GM13977 (cell line): ENCODE measurements around the gene KRT40.

Experiments used
- DNase-seq: peaks from one replicate; pipeline ENCODE4 v3.0.0; 2012; ENCODE audit warnings: low spot score
- in situ Hi-C: fragments of 300-500 bp; cut with MboI; formaldehyde crosslinking; loops from one replicate; pipeline ENCODE4 v1.12.0; 2022; ENCODE audit warnings: low sequenced_read_pairs, low pct_unique_long_range_greater_than_20kb, mixed read lengths, inconsistent platforms; ENCODE audit not compliant: unreplicated experiment
- TF ChIP-seq, protein P1 (sequence below): IDR thresholded peaks from 2 replicates; pipeline ENCODE4 v1.5.1; 2012; ENCODE audit warnings: mild to moderate bottlenecking, control low read depth; ENCODE audit not compliant: insufficient read depth; ENCODE audit errors: extremely low read depth, missing control alignments

Gene KRT40

DNA sequence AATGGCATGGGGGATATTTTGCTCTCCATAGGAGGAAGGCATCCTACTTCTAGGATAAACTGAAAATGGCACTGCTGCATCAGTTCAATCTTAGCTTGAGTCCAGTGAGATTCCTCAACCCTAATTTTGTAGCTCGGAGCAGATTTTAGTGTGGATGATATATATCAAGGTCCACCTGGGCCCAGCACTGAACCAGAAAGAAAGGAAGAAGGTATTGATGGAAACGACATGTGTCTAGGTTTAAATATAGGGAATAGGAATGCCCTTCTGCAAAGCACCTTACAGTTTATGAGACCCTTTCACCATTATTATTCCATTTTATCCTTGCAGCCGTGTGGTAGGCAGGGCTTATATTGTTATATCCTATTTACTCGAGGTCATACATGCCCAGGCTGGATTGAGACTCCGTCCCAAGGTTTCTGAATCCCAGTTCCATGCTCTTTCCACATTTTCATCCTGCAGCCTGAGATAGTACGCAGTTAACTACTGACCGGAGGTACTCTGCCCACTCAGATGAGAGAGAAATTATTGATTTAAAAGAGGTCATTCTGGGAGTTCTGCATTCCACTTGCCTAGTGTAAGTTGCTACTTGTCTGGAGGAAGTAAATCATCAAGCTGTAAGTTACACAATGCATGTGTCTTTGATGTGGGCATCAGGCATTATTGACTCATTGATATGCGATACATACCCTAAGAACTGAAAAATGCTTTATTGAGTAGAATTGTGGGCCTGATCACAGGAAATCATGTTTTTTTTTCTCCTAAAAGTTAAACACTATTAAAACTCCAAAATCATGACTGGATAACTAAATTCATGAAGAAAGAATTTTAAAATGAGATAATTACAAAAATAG, 27.5 kb downstream of the KRT40 start:
- no peak for DNase-seq
- in situ Hi-C loops = no loop called here
- TF ChIP-seq, protein P1, sequence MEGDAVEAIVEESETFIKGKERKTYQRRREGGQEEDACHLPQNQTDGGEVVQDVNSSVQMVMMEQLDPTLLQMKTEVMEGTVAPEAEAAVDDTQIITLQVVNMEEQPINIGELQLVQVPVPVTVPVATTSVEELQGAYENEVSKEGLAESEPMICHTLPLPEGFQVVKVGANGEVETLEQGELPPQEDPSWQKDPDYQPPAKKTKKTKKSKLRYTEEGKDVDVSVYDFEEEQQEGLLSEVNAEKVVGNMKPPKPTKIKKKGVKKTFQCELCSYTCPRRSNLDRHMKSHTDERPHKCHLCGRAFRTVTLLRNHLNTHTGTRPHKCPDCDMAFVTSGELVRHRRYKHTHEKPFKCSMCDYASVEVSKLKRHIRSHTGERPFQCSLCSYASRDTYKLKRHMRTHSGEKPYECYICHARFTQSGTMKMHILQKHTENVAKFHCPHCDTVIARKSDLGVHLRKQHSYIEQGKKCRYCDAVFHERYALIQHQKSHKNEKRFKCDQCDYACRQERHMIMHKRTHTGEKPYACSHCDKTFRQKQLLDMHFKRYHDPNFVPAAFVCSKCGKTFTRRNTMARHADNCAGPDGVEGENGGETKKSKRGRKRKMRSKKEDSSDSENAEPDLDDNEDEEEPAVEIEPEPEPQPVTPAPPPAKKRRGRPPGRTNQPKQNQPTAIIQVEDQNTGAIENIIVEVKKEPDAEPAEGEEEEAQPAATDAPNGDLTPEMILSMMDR = no peak

DNA sequence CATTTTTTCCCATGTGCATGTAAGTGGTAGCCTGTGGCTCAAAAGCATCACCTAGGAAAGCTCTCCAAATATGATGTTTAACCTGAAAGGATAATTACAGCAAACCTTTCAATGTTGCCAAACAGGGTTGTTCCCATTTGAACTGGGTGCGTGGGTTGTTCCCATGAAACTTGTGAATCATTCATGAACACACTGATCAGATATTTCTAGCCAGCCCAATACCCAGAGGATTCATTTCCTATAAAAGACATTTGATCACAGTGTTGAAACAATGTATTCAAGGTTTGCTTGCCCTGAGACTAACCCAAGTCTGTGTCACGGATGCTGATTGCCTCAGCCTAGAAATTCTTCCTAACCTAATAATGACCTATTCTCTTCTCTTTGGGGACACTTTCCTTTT, 30.2 kb downstream of the KRT40 start:
- DNase-seq = no peak
- TF ChIP-seq, protein P1 = no peak
- in situ Hi-C loops = no loop called here

DNA sequence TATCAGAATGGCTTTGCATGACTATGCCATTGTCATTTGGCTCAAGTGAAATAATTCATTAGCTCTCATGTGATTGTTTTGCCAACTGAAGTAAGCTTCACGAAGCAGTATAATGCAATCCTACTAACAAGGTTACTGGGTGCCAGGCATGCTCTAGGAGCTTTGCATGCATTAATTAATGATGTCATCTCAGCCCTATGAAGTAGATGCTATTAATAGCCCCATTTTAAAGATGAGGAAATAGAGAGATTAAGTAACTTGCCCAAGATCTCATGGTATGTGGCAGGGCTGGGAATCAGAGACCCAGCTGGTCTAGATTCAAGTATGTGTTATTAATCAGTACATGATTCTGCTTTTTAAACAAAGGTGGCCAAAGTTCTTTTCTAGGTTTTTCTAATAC, 31.5 kb downstream of the KRT40 start:
- no peak for DNase-seq
- in situ Hi-C loops = no loop called here
- TF ChIP-seq, protein P1 = no peak

DNA sequence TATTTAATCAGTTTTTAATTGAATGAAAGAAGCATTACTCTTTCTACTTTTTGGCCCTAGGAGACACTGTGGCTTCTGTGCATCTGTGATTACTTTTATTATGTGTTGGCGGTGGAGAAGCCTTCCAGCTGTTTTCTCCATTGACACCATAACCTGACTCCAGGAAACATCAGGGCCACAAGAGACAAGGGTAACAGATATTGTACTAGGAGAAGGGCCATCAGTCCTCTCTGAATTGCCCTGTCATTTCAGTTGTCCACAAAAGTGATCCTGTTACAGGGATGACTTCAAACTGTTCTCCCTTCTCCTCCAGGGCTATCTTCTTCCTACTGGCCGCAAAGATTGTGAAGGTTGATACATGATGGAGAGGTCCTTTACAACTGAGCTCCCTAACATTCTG, 32.0 kb downstream of the KRT40 start:
- no peak for DNase-seq
- in situ Hi-C loops = no loop called here
- TF ChIP-seq, protein P1 = no peak

GRCh38 chr17:40951011-40951622, 33.0 kb downstream of the KRT40 start:
- no peak for DNase-seq
- TF ChIP-seq, protein P1 = no peak
- in situ Hi-C loops = no loop called here

DNA sequence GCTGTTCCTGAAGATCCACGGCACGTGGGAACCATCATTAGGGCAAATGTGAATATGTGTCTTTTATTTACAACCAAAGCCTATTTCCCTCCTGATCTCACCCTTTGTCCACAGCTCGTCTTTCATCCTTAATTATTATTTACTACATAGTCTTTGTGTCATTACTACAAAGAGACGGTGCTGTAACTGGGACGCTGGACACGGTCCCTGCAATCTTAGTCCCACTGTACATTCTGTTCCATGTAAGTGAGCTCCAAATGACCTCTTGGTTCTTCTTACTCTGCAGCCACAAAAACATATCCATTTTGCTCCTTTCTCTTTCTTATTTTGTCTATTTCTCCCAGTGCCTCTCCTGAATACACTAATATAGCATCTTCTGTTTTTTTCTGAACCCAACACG, 34.0 kb downstream of the KRT40 start:
- TF ChIP-seq, protein P1 = no peak

More for the DNA sequence above, 34.0 kb downstream of the KRT40 start:
- DNase-seq = no peak
- in situ Hi-C loops = no loop called here
